Mammary epithelial cell (primary cell): Measurements from ENCODE around the gene PSMG1.

Source experiments
- EZH2 ChIP-seq: IDR thresholded peaks from 2 replicates; pipeline ENCODE4 v1.6.1; 2012; ENCODE audit warnings: low read length, inconsistent platforms, borderline replicate concordance
- TF ChIP-seq, protein P1 (sequence below), 2 donors: IDR thresholded peaks in 1 of 2; conservative IDR thresholded peaks in 1 of 2; 2 replicates each; pipeline ENCODE4 v1.5.1; 2011 to 2012; ENCODE audit warnings: inconsistent platforms in 2 of 2, low read length in 2 of 2, mild to moderate bottlenecking in 2 of 2, control low read depth in 1 of 2, low read depth in 1 of 2; ENCODE audit not compliant: insufficient read depth in 1 of 2; ENCODE audit errors: extremely low read depth in 1 of 2

DNA sequence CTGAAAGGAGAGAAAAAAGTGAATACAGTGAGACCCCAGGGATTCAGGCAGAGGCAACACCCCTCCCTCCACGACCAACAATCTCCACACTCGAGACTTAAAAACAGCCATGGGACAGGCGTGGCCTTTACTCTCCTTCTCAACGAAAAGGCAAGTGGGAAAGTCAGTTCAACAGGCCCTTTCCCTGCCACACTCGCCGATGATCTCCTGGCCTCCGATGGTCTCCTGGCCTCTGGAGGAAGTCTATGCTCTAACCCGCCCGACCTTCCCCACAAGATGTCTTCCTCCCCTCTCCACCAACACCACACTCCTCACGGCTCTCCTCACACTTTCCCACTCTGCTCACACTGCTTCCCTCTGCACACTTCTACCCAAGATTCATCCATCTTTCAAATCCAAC lies 7.6 kb downstream of the PSMG1 start:
- TF ChIP-seq, protein P1, sequence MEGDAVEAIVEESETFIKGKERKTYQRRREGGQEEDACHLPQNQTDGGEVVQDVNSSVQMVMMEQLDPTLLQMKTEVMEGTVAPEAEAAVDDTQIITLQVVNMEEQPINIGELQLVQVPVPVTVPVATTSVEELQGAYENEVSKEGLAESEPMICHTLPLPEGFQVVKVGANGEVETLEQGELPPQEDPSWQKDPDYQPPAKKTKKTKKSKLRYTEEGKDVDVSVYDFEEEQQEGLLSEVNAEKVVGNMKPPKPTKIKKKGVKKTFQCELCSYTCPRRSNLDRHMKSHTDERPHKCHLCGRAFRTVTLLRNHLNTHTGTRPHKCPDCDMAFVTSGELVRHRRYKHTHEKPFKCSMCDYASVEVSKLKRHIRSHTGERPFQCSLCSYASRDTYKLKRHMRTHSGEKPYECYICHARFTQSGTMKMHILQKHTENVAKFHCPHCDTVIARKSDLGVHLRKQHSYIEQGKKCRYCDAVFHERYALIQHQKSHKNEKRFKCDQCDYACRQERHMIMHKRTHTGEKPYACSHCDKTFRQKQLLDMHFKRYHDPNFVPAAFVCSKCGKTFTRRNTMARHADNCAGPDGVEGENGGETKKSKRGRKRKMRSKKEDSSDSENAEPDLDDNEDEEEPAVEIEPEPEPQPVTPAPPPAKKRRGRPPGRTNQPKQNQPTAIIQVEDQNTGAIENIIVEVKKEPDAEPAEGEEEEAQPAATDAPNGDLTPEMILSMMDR (conservative IDR thresholded peaks at IDR 0.05 in 1 of 2, IDR thresholded peaks at IDR 0.05 in 1 of 2; ENCODE audit: extremely low read depth in 1 of 2, insufficient read depth in 1 of 2, low read depth in 1 of 2, low read length in 2 of 2) = no peak
- no peak for TF ChIP-seq EZH2
